IPS DF 4.7 (cell line): ENCODE results near the gene TPI1.
"Not testable (repeated sequence)": the region's sequence is repeated elsewhere in the genome, so short reads cannot be mapped to it uniquely, and the experiment has no call there.

Experiments used
- DNase-seq: peaks from one replicate; pipeline ENCODE4 v3.0.0-alpha.2; 2013; ENCODE audit warnings: low spot score; ENCODE audit errors: extremely low read depth

The TPI1 gene

DNA sequence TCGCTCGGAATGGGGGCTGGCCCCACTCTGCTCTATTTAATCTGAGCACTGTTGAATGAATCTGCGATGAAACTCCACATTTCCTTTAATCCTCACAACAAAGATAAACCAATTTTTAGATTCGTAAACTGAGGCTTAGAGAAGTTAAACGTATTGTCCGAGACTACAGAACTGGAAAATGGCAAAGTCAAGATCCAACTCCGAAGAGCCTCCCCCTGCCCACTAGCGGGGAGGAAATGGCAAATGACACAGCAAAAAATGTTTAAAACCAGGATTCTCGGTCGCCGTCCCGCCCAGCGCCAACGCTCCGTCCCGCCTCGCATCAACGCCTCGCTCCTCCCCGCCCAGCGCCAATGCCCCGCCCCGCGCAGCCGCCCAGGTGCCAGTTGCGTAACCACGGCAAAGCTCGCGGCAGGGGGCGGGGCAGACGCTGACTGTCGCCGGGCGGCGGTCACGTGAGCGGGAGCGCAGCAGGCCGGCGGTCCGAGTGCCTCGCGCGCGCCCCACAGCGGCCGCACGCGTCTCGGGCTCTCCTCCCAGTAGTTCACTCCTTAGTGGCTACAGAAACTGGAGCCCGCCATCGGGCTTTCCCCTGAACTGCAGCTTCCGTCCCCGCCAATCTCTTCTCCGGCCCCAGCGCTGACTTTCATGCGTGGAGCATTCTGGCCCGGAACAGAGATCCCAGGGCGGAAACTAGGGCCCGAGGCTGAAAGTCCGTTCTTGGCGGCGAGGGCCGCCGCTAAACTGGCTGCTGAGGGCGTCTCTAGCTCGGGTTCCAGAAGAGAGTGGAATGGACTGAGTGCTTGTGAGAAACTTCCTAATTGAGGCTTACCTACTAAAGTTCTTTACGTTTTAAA lies 23.7 kb downstream of the TPI1 start:
- no peak for DNase-seq

DNA sequence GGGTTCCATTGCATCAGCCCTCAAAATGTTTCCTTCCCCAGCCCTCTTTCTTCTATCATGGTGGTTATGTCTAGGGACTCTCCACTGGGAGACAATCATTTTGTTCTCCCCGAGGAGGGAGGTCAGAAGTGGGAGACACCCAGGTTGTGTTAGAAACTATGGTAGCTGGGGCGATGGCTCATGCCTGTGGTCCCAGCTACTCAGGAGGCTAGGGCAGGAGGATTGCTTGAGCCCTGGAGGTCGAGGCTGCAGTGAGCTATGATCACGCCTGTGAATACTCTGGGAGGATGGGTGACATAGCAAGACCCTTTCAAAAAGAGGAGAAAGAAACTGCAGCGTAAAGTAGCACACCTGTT lies 24.3 kb downstream of the TPI1 start:
- no peak for DNase-seq

DNA sequence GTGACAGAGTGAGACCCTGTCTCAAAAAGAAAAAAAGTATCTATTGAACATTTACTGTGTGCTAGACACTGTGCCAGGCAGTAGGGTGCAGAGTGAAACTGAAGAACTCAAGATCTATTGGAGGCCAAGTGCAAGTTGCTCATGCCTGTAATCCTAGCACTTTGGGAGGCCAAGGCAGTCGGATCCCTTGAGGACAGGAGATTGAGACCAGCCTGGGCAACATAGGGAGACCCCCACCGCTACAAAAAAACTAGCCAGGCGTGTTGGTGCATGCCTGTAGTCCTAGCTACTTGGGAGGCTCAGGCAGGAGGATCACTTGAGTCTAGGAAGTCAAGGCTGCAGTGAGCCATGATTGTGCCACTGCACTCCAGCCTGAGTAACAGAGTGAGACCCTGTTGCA lies 25.4 kb downstream of the TPI1 start:
- DNase-seq = not testable (repeated sequence)

DNA sequence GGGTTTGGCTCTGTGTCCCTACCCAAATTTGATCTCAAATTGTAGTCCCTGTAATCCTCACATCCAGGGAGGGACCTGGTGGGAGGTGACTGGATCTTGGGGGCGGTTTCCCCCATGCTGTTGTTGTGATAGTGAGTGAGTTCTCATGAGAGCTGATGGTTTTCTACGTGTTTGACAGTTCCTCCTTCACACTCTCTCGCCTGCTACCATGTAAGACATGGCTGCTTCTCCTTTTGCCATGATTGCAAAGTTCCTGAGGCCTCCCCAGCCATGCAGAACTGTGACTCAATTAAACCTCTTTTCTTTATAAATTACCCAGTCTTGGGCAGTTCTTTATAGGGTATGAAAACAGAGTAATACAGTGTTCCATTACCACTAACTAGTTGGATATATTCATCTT lies 27.0 kb downstream of the TPI1 start:
- DNase-seq = no peak

DNA sequence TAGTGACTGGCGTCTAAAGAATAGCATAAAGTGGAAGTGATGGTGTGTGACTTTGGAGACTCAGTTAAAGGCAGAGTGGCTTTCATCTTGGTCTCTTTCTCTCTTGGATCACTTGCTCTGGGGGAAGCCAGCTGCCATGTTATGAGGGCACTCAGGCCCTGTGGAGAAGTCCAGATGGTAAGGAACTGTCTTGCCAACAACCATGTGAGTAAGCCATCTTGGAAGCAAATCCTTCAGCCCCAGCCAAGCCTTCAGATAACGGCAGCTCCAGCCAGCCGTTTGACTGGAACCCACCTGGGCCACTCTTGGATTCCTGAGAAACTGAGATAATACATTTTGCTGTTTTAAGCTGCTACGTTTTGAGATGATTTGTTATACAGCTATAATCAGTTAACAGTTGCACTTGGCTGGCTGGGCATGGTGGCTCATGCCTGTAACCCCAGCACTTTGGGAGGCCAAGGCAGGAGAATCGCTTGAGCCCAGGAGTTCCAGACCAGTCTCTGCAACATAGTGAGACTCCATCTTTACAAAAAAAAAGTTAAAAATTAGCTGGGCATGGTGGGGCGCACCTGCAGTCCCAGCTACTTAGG lies 29.6 kb downstream of the TPI1 start:
- no peak for DNase-seq

DNA sequence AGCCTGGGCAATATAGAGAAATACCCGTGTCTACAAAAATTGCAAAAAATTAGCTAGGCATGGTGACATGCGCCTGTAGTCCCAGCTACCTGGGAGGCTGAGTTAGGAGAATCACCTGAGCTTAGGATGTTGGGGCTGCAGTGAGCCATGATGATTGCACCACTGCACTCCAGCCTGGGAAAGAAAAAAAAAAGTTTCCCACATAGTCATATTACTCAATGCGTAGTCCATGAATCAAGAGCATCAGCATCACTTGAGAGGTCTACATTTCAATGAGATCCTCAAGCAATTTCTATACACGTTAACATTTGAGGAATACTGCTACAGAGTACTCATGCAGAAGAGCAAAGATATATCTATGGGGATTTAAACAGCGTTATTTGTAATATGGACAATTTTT lies 32.1 kb downstream of the TPI1 start:
- no peak for DNase-seq

DNA sequence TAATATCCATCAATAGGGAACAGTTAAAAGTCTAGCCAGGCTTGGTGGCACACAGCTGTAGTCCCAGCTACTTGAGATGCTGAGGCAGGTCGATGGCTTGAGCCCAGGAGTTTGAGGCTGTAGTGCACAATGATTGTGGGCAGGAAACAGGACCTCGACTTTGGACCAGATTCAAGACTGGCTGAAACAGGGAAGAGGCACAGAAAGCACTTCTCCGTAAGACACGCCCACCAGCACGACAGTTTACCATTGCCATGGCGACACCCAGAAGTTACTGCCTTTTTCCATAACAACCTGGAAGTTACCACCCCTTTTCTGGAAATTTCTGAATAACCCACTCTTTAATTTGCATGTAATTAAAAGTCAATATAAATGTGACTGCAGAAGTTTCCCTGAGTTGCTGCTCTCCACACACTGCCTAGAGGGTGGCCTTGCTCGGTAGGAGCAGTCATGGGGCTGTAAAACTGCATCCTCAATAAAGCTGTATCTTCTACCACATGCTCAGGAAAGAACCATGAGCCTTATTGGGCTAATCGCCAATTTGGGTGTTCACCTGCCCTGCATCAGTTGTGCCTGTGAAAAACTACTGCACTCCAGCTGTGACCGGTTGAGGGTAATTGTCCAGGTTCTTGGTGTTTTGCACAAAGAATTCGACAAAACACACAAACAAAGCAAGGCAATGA lies 32.6 kb downstream of the TPI1 start:
- DNase-seq = no peak

DNA sequence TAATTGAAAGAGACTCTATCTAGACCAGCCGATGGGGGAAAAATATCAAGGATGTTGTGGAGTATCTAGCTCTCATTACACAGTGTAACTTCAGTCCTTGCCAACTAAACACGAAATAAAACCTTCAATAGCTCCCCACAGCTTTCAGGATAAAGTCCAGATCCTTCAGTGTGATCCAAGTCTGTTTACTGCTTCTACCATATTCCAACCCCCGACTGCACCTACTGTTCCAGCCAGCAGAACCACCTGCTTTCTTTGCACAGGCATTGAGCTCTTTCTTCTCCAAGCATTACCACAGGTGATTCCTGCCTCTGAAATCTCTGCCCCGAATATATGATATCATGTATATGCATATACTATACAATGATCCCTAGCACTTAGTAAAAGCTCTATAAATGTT lies 35.1 kb downstream of the TPI1 start:
- DNase-seq = no peak

DNA sequence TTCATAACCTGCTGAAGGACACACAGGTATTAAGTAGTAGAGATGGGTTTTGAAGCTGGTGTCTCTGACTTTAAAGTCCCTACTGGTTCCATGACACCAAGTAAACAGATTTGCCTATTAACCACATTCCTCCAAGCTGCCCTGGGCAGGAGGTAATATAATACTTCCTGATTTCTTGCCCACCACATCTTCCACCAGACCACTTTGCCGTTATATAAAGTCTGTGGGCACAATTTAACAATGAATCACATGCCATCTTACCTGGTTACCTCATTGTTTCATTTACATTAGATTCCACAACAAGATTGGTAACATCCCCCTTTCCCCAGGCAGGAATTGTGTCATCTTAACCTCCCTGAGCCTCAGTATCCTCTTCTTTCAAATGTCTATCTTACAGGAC lies 36.4 kb downstream of the TPI1 start:
- no peak for DNase-seq

DNA sequence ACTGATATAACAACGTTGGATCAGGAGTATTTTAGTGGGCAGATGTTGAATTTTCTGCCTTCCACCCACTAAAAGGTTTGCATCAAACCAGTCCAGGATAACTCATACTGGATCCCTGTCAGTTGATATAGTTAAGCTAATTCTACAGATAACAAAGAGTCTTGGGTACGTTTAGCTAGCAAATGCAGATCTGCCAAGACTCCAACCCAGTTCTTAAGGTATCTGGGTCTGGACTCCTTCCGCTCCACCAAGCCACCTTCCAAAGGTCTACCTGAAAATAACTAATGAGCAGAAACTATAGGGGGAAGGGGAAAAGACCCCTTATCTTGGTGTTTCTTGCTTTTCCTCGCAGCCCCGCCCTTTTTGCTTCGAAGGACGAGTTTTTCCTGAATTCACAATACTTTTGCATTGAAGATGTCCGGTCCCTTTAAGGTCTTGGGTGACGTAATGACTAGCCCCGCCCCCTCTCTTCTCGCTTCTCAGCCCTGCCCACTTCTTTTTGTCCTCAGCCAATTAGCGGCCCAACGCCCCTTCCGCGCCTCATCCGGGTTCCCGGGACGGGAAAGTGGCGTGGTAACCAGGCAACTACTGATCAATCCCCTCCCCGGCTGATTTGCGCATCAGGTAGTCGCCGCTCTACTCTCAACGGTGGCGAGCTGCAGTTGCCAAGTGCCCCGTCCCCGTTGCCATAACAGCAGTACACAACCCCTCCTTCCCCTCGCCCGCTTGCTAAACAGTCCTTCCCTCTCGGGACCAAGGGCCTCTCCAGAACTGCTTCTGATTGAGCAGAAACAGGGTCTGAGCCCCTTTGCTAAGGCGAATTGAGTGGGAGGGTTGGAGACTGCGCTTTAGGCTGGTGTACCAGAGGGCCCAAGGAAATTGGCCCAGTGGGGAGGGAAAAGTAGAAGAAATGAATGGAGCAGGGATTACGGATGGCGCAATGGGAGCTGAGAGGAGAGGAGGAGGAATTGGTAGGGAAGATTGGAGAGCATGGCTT lies 37.2 kb downstream of the TPI1 start, which contains the start of gene LRRC23:
Gene LRRC23, plus strand, starts transcription at position 543 of the 997 bp plus-strand sequence. CDS start 812 bp downstream, outside the sequence.
- DNase-seq = peak; percentile 99

DNA sequence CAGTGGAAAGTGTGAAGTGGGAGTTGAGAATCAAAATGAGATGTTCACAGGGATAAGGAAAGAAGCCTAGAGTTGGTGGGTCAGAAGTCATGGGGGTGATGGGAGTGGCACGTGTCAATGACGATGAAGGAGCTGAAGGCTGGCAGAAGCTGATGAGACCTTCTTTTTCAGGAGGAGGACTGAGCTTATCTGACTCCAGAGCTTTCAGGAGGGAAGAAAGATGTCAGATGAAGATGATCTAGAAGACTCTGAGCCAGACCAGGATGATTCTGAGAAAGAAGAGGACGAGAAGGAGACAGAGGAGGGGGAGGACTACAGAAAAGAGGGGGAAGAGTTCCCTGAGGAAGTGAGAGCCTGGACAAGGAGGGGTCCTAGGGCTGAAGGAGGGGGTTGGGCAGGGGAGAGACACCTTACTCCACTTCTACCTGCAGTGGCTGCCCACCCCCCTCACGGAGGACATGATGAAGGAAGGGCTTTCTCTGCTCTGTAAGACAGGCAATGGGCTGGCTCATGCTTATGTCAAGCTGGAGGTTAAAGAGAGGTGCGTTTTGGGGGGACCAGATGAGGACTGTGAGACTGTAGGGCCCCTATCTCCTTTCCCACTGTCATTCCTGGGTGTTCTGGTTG lies 38.2 kb downstream of the TPI1 start:
- no peak for DNase-seq

DNA sequence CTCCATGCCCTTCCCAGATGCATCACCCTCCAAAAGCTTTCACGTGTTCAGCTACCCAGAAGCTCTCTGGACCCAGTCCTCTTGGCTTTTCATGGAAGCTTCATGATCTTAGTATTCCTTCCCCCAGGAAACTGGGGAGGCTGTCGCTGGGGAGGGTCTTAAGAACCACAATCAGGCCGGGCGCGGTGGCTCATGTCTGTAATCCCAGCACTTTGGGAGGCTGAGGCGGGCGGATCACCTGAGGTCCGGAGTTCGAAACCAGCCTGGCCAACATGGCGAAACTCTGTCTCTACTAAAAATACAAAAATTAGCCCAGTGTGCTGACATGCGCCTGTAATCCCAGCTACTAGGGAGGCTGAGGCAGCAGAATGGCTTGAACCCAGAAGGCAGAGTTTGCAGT lies 40.8 kb downstream of the TPI1 start:
- not testable (repeated sequence) for DNase-seq

DNA sequence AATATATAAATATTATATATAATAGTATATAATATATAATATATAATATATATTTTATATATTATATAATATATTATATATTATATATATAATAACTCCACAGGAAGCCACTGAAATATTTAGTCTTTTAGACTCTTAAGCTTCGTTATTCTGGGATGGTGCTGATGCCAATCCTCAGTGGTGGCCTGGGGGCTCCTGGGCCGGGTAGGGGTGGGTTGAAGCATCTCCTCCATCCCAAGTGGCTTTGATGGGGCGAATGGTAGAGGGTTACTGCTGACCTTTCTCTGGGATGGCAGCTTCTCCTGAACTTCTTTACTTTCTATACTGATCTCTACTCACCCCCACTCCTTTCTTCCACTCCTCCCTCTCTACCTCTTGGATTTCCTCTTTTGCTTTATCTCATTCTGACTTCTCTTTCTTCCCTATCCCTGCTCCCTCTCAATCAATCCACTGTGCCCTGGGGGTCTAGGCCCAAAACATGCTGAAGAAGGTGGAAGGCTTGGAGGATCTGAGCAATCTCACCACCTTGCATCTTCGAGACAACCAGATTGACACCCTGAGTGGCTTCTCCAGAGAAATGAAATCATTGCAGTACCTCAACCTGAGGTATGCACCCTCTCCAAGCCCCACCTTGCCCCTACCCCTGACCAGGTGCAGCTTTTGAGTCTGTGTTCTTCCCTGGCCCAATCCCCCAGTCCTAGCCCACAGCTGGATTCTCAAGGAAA lies 42.3 kb downstream of the TPI1 start:
- DNase-seq = no peak

DNA sequence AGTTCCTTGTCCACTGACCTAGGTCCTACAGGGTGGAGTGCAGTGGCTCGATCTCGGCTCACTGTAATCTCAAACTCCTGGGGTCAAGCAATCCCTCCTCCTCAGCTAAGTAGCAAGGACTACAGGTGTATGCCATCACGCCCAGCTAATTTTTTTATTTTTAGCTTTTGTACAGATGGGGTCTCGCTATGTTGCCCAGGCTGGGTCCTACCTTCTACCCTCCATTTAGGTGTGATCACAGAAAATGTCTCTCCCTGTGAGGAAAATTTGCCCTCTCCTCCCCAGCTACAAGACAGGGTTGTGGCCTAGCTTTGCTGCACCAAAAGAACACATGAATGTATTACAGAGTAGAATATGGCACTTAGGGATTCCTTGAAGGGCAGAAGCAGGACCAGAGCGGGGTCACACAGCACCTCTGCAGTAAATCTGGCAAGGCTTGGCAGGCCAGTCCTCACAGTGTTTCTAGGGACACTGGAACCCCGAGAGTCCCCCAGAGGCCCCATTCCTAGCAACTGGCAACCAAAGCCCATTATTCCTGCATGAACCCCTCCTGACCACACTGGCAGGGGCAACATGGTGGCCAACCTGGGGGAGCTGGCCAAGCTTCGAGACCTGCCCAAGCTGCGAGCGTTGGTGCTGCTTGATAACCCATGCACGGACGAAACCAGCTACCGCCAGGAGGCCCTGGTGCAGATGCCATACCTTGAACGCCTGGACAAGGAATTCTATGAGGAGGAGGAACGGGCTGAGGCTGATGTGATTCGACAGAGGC lies 45.0 kb downstream of the TPI1 start:
- DNase-seq = no peak

DNA sequence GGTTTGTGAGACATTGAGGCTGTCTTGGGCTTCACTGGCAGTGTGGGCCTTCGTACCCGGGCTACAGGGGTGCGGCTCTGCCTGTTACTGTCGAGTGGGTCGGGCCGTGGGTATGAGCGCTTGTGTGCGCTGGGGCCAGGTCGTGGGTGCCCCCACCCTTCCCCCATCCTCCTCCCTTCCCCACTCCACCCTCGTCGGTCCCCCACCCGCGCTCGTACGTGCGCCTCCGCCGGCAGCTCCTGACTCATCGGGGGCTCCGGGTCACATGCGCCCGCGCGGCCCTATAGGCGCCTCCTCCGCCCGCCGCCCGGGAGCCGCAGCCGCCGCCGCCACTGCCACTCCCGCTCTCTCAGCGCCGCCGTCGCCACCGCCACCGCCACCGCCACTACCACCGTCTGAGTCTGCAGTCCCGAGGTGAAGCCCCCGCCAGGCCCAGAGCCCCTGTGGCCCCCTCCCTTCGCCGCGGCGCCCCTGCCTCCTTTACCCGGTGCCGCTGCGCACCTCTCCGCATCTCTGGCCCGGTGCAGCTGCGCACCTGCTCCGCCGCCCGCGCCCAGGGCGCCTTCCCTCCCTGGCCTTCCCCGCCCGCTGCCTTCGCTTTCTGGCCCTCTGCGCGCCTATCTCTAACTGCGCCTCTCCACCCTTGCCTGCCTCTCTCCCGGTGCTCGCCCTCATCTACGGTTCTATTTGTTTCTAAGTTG lies 47.1 kb downstream of the TPI1 start, which contains the start of gene ENO2:
Gene ENO2, plus strand, starts transcription at position 335 of the 701 bp plus-strand sequence. CDS start 1,253 bp downstream, outside the sequence.
- DNase-seq = no peak

DNA sequence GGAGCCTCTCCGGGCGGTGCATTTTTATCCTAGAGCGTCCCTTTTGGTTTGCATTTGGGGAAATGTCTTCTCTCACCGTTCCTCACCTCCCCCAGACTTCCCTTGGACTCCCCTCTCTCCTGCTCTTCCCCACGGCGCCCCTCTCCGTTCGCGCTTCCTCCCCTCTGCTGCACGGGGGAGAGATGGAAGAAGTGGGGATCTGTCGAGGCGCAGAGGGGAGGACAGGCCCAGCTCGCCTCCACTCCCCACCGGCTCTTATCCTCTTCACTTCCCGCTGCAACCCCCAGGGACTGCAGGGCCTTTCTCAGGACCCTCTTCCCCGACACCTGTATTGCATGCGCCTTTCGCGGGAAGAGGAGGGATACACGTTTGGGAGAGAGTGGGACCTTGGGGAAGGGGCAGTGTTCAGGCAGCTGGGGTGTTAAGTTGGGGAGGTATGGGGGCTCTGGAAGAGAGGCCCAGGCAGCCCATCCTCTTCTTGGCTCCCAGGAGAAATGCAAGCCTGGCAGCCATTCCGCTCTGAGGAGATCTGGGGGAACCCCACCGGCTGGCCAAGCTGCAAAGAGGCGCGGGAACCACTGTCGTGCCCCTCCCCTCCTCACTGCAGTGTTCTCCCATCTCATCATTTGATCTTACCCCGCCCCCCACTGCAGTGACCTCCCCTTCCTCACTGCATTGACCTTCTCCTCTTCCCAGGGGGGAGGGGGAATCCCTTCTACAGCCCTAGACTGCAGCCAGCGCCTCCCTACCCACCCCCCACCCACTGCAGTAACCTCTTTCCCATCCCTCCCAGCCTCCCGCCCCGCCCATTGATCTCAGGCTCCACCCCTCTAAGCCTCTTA lies 47.8 kb downstream of the TPI1 start:
- no peak for DNase-seq

DNA sequence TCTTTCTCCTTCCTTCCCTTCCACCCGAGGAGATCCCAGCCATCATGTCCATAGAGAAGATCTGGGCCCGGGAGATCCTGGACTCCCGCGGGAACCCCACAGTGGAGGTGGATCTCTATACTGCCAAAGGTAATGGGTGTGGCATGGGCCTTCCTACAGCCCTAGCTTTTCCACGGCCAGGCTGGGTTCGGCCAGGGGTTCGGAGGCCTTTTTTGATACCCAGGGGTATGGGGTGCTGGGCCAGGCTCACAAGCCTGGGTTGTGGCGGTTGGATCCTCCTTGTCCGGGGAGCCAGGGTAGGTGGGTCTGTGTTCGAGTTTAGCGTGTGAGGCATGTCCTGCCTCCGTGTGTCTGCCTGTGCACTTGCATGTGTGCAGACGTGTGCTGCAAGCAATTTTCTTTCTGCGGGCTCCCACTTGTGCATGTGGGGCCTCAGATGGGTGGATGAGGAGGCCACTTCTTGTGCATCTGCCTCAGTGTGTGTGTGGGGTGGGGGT lies 48.5 kb downstream of the TPI1 start:
- no peak for DNase-seq
